ENCODE results near the gene LRRTM2. TPM values are rescaled to one million over a fixed set of nuclear protein-coding genes. Genes with fewer than 3 reads are reported as not detected.

Gene LRRTM2
- total and polyA plus RNA-seq, 10 of the 15 experiments (the other 5 are each of a cell fraction or from before 2014, with no cell fraction given), result 0.04 to 0.14 (median 0.06) TPM; not detected in 2

GRCh38 chr5:138889994-138890393, 14.9 kb upstream of the LRRTM2 start (continued):
- no peak for TF ChIP-seq NR2C2 (IDR thresholded peaks at IDR 0.05; ENCODE audit: borderline replicate concordance, control insufficient read depth, insufficient read length, low read depth)
- TF ChIP-seq TCF3 (IDR thresholded peaks at IDR 0.05; ENCODE audit: borderline replicate concordance, insufficient read depth, low read depth, low read length), result no peak
- TF ChIP-seq SMAD5 (IDR thresholded peaks at IDR 0.05; ENCODE audit: low read depth), result no peak

- Histone ChIP-seq H3K9ac (ENCODE audit: control insufficient read depth, insufficient read depth, low read length) (no peak overlapping the region), H3K27me3 (replicated peaks in 1 of 2; ENCODE audit: control insufficient read depth in 2 of 2, insufficient read depth in 2 of 2, low read length in 1 of 2) (no peaks in the 10 kb centered on the region), H3K27ac (ENCODE audit: control insufficient read depth, insufficient read depth) (no peak overlapping the region), H3K4me2 (ENCODE audit: control insufficient read depth, insufficient read depth) (no peak overlapping the region), H3K9me3 (replicated peaks; ENCODE audit: control insufficient read depth, insufficient read depth, low read length) (no peaks in the 10 kb centered on the region), H3K36me3 (ENCODE audit: control insufficient read depth in 2 of 2, insufficient read depth in 2 of 2, low read length in 1 of 2) (peaks cover 3 to 5% of the 10 kb centered on the region in 2 experiments; a peak in 3 of 4 replicates), H3K4me3 (no peak overlapping the region), H2AFZ (ENCODE audit: control insufficient read depth, low read depth, low read length) (no peak overlapping the region), H3K4me1 (ENCODE audit: control insufficient read depth, insufficient read depth, low read length) (no peaks in the 10 kb centered on the region), H4K20me1 (ENCODE audit: control insufficient read depth, insufficient read depth) (no peaks in the 10 kb centered on the region), H3K79me2 (ENCODE audit: control insufficient read depth, insufficient read depth, low read length) (0 out of 2 replicates have a peak, but pooled peaks cover 1% of the 10 kb centered on the region)
- ChIA-PET SMC1A (ENCODE audit: uncharacterized antibody, unreplicated experiment) (no interaction called here), POLR2A (no interaction called here), RAD21 (ENCODE audit: unreplicated experiment) (no interaction called here), CTCF (interaction anchor here (1.3 kb wide), 1 partner anchor 62 kb away, joined by 3 read pairs; no protein-coding TSS in a partner anchor)
- no peak for DNase-seq (ENCODE audit: low read depth, low spot score)
- TF ChIP-seq ZNF622 (IDR thresholded peaks at IDR 0.05) (no peak), RAD51 (IDR thresholded peaks at IDR 0.05) (no peak), E4F1 (IDR thresholded peaks at IDR 0.05; ENCODE audit: borderline replicate concordance, partially characterized antibody) (no peak), NBN (IDR thresholded peaks at IDR 0.05) (no peak), PKNOX1 (IDR thresholded peaks at IDR 0.05) (no peak), BMI1 (IDR thresholded peaks at IDR 0.05; ENCODE audit: borderline replicate concordance) (no peak), NKRF (conservative IDR thresholded peaks at IDR 0.05) (no peak), SIX5 (IDR thresholded peaks at IDR 0.05; ENCODE audit: low read depth, low read length, severe bottlenecking) (no peak), HDAC6 (IDR thresholded peaks at IDR 0.05; ENCODE audit: unreplicated experiment) (no peak)
- in situ Hi-C loops (cut with MboI), result no loop called here
- no TSS peak for BruUV-seq (replicated peaks)
- intact Hi-C loops (cut with micrococcal nuclease; ENCODE audit: unreplicated experiment), result no loop called here
- FAIRE-seq, result no peak
- no peak for ATAC-seq
Observed at GRCh38 chr5:138884554-138884953, 9.4 kb upstream of the LRRTM2 start.

Measured in GM12878 (cell line).